ENCODE results near the gene PDZD2. TPM values are rescaled to one million over a fixed set of nuclear protein-coding genes. Genes with fewer than 3 reads are reported as not detected.
A peak's percentile ranks its signal among the peaks of the same experiment; 100 is the strongest.

PDZD2 gene
- total and polyA plus RNA-seq, 4 experiments from 2014 or later, result 0.07 to 1.1 (median 0.68) TPM

DNA sequence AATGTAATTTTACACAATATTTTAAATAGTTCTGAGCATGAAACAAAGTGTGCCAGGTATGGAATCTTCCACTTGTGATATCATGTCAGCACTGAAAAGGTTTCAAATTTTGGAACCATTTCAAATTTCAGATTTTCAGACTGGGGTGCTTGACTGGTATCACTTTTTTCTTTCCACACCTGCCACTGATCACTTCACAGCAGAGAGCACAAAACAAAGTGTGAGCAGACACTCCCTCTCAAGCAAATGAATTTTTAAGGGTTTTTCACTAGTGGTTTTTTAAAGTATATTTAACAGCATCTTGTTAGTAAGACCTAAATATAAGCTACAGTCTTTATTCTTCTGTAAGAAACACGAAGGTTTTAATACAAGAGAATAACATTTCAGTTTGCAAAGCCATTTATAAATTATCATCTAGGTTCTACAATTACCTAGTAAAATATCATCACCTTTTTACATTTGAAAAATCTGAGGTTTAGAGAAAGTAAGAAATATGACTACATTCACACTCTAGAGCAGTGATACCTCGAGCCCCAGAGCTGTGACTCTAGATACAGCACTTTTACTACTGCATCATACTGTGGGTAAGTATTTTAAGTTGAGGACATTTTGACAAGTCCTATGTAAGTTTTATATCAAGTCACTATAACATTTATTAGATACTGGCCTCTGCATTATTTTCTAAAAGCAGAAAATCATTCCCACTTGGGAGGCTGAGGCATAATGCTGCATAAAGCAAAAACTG lies 520.6 kb downstream of the PDZD2 start:
- peak overlapping the region in 2 of 8 donors; percentile 19 to 26 for H3K4me3 Mint-ChIP-seq
- ChIA-PET POLR2A (ENCODE audit: partially characterized antibody) (interaction anchor here (1.5 kb wide), 1 partner anchor 13 kb away, joined by 4 read pairs; no protein-coding TSS in a partner anchor), CTCF (ENCODE audit: partially characterized antibody) (no interaction called here)
- H3K4me1 ChIP-seq (ENCODE audit: insufficient read depth, low read length), result peaks cover 64% of the 10 kb centered on the region
- H3K27ac ChIP-seq (ENCODE audit: low read depth, low read length), result no peak overlapping the region
- H3K27ac Mint-ChIP-seq, result peak overlapping the region in 1 of 7 donors; percentile 30
- intact Hi-C loops (cut with micrococcal nuclease), result no loop called here
- no peaks in the 10 kb centered on the region for H3K27me3 Mint-ChIP-seq
- H3K9me3 Mint-ChIP-seq, result no peaks in the 10 kb centered on the region
- H3K9me3 ChIP-seq (ENCODE audit: control insufficient read depth in 1 of 2, low read length in 2 of 2), result no peaks in the 10 kb centered on the region
- H3K36me3 ChIP-seq (ENCODE audit: insufficient read depth, low read length), result peaks cover 4% of the 10 kb centered on the region
- DNase-seq, result no peak
- H3K4me1 Mint-ChIP-seq, result peaks cover 22 to 34% (median 27%) of the 10 kb centered on the region in 4 donors
- H3K36me3 Mint-ChIP-seq, result peaks cover 12 to 14% of the 10 kb centered on the region in 2 donors
- no peaks in the 10 kb centered on the region for H3K27me3 ChIP-seq (ENCODE audit: insufficient read depth, low read length)
- no peak overlapping the region for H3K4me3 ChIP-seq (ENCODE audit: low read length in 2 of 2)

DNA sequence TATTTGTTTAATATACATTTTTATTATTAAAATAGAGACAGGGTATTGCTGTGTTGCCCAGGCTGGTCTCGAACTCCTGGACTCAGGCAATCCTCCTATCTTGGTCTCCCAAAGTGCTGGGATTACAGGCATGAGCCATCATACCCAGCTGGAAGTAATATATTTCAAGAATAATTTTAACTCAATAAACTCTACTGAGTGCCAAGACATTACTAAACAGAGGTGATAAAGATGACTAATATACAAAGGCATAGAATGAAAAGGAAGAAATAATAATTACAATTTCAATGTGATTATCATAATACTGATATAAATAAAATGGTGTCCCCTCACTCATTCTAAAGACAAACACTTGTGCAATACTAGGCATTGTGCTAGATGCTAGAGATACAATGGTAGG lies 521.3 kb downstream of the PDZD2 start:
- peaks cover 12 to 14% of the 10 kb centered on the region in 2 donors for H3K36me3 Mint-ChIP-seq
- no peak for DNase-seq

More for the DNA sequence above, 521.3 kb downstream of the PDZD2 start:
- Histone ChIP-seq H3K27ac (ENCODE audit: low read depth, low read length) (no peak overlapping the region), H3K4me3 (ENCODE audit: low read length in 2 of 2) (no peak overlapping the region), H3K27me3 (ENCODE audit: insufficient read depth, low read length) (no peaks in the 10 kb centered on the region), H3K9me3 (ENCODE audit: control insufficient read depth in 1 of 2, low read length in 2 of 2) (no peaks in the 10 kb centered on the region), H3K36me3 (ENCODE audit: insufficient read depth, low read length) (peaks cover 4% of the 10 kb centered on the region), H3K4me1 (ENCODE audit: insufficient read depth, low read length) (peaks cover 60% of the 10 kb centered on the region)
- Mint-ChIP-seq H3K27ac (no peak overlapping the region), H3K27me3 (no peaks in the 10 kb centered on the region), H3K4me3 (peak overlapping the region in 4 of 8 donors; percentile 0 to 46 (median 38)), H3K9me3 (no peaks in the 10 kb centered on the region), H3K4me1 (peaks cover 22 to 33% (median 26%) of the 10 kb centered on the region in 4 donors)
- CTCF ChIA-PET (ENCODE audit: partially characterized antibody), result no interaction called here
- intact Hi-C loops (cut with micrococcal nuclease), result no loop called here
- POLR2A ChIA-PET (ENCODE audit: partially characterized antibody), result interaction anchor here (1.5 kb wide), 1 partner anchor 12 kb away, joined by 4 read pairs; no protein-coding TSS in a partner anchor

Small RNA genes lying within 50 kb of the gene (microRNA-seq; reads per million reads assigned to microRNA genes)
- gene MIR4279 (ENCODE audit: borderline microRNAs expressed, borderline number of aligned reads, borderline replicate concordance), result not detected

Other genes starting within 250 kb of the PDZD2 start
- gene DROSHA, start 107.0 kb upstream of the PDZD2 start, total RNA-seq, result 10 to 100 TPM; 76.1 to 92.6 TPM
- gene DROSHA, start 107.0 kb upstream of the PDZD2 start, polyA plus RNA-seq, result 10 to 100 TPM in 1 of 2 donors, 1 to 10 TPM in 1; 8.8 to 25.3 TPM
- gene C5orf22, start 106.8 kb upstream of the PDZD2 start, total RNA-seq, result 10 to 100 TPM; 26.9 to 30.9 TPM
- gene C5orf22, start 106.8 kb upstream of the PDZD2 start, polyA plus RNA-seq, result 10 to 100 TPM; 20.1 to 27.6 TPM